GM10266 (cell line): ENCODE results near the gene OR14C36.
"Not testable (repeated sequence)": the region's sequence is repeated elsewhere in the genome, so short reads cannot be mapped to it uniquely, and the experiment has no call there.

Experiments used
- DNase-seq: peaks from one replicate; pipeline ENCODE4 v3.0.0; 2012; ENCODE audit errors: extremely low spot score
- CTCF ChIP-seq: IDR thresholded peaks from 2 replicates; pipeline ENCODE4 v1.5.1; 2012; ENCODE audit warnings: mild to moderate bottlenecking, low read depth; ENCODE audit not compliant: control insufficient read depth, insufficient read depth; ENCODE audit errors: missing control alignments

OR14C36 gene

GRCh38 chr1:248348475-248348874, at the start of gene OR14C36:
Gene OR14C36 (plus strand): TSS chr1:248348775. CDS start chr1:248348775, 0 bp downstream.
- no peak for DNase-seq

GRCh38 chr1:248303324-248303723, 45.3 kb upstream of the OR14C36 start, which contains the start of gene OR2T12:
Gene OR2T12 (minus strand): TSS chr1:248303424. CDS start chr1:248295578, 7,846 bp downstream.
- no peak for DNase-seq

More at GRCh38 chr1:248348475-248348874, at the start of gene OR14C36:
- TF ChIP-seq CTCF, result no peak

GRCh38 chr1:248305672-248306071, 42.9 kb upstream of the OR14C36 start:
- DNase-seq, result not testable (repeated sequence)

More at GRCh38 chr1:248303324-248303723, 45.3 kb upstream of the OR14C36 start, which contains the start of gene OR2T12:
- TF ChIP-seq CTCF, result no peak

- DNase-seq, result no peak
- no peak for TF ChIP-seq CTCF
Observed at GRCh38 chr1:248306103-248306502, 42.5 kb upstream of the OR14C36 start.

- DNase-seq, result not testable (repeated sequence)
Observed at GRCh38 chr1:248306740-248307139, 41.8 kb upstream of the OR14C36 start.

GRCh38 chr1:248316796-248317195, 31.8 kb upstream of the OR14C36 start:
- TF ChIP-seq CTCF, result no peak

GRCh38 chr1:248324468-248324867, 24.1 kb upstream of the OR14C36 start, which contains the start of gene OR2M7:
Gene OR2M7 (minus strand): TSS chr1:248324568. CDS start chr1:248324568, 0 bp downstream.
- TF ChIP-seq CTCF, result no peak
- DNase-seq, result no peak

More at GRCh38 chr1:248316796-248317195, 31.8 kb upstream of the OR14C36 start:
- DNase-seq, result no peak

- DNase-seq, result no peak
- no peak for TF ChIP-seq CTCF
Observed at GRCh38 chr1:248343451-248343850, 5.1 kb upstream of the OR14C36 start.
